RWPE2 (cell line): ENCODE data around the gene CRTC3.

Source experiments
- ATAC-seq: fragments of 200-7000 bp; cut with Tn5 transposase; 3 replicates; pipeline ENCODE4 v1.9.1; 2021; ENCODE audit warnings: low read depth
- DNase-seq: peaks from one replicate; pipeline ENCODE4 v3.0.0-alpha.2; 2020; ENCODE audit warnings: low spot score
- H3K27ac ChIP-seq: fragments of 450-650 bp; 2 replicates; pipeline ENCODE4 v1.5.1; 2017; ENCODE audit warnings: mild to moderate bottlenecking; ENCODE audit not compliant: poor library complexity, severe bottlenecking
- H3K27me3 ChIP-seq: fragments of 250-450 bp; sonication (Bioruptor Pico); 2 replicates; pipeline ENCODE4 v1.5.1; 2021; ENCODE audit warnings: mild to moderate bottlenecking, moderate library complexity; ENCODE audit not compliant: insufficient read depth, poor library complexity, severe bottlenecking
- H3K36me3 ChIP-seq: fragments of 250-450 bp; sonication (Bioruptor Pico); 2 replicates; pipeline ENCODE4 v1.5.1; 2020; ENCODE audit warnings: low read depth, mild to moderate bottlenecking, moderate library complexity
- H3K4me1 ChIP-seq: fragments of 250-450 bp; sonication (Bioruptor Pico); 2 replicates; pipeline ENCODE4 v1.5.1; 2021; ENCODE audit warnings: mild to moderate bottlenecking, moderate library complexity; ENCODE audit not compliant: insufficient read depth, poor library complexity, severe bottlenecking
- H3K4me3 ChIP-seq: fragments of 250-450 bp; sonication (Bioruptor Pico); 2 replicates; pipeline ENCODE4 v1.5.1; 2021; ENCODE audit warnings: mild to moderate bottlenecking, moderate library complexity; ENCODE audit not compliant: severe bottlenecking
- H3K9me3 ChIP-seq: fragments of 250-450 bp; sonication (Bioruptor Pico); 2 replicates; pipeline ENCODE4 v1.5.1; 2021; ENCODE audit warnings: mild to moderate bottlenecking, moderate library complexity; ENCODE audit not compliant: severe bottlenecking
- TF ChIP-seq, protein P1 (sequence below): fragments of 450-650 bp; IDR thresholded peaks from one replicate; pipeline ENCODE4 v1.5.1; 2017; ENCODE audit warnings: mild to moderate bottlenecking, moderate library complexity; ENCODE audit not compliant: poor library complexity, severe bottlenecking

The CRTC3 gene

DNA sequence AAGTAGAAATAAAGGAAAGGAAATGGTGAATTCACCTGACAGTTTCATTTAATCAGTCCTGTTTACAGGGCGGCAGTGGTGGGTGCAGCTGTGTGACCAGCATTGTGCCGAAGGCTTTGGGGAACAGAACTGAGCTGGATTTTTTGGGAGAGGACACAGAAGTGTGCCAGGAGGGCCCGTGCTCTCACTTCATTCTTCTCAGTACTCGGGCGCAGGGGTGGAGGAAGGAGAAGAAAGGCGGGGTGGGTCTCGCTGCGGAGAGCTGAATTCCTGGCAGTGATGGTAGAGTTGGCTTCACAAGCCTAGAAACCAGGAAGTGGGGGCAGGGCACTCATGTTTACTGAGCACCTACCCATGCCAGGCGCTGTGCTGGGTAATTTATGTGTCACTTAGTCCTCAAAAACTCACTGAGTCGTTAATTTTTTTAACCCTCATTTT is 64.6 kb downstream of the CRTC3 start:
- H3K36me3 ChIP-seq: peaks cover 13% of the 10 kb centered on the region
- H3K4me3 ChIP-seq: no peak overlapping the region
- no peaks in the 10 kb centered on the region for H3K27me3 ChIP-seq
- peak overlapping the region; percentile 64 for H3K27ac ChIP-seq
- ATAC-seq (peak; percentile 73), DNase-seq (peak; percentile 83)
- no peaks in the 10 kb centered on the region for H3K9me3 ChIP-seq
- TF ChIP-seq, protein P1, sequence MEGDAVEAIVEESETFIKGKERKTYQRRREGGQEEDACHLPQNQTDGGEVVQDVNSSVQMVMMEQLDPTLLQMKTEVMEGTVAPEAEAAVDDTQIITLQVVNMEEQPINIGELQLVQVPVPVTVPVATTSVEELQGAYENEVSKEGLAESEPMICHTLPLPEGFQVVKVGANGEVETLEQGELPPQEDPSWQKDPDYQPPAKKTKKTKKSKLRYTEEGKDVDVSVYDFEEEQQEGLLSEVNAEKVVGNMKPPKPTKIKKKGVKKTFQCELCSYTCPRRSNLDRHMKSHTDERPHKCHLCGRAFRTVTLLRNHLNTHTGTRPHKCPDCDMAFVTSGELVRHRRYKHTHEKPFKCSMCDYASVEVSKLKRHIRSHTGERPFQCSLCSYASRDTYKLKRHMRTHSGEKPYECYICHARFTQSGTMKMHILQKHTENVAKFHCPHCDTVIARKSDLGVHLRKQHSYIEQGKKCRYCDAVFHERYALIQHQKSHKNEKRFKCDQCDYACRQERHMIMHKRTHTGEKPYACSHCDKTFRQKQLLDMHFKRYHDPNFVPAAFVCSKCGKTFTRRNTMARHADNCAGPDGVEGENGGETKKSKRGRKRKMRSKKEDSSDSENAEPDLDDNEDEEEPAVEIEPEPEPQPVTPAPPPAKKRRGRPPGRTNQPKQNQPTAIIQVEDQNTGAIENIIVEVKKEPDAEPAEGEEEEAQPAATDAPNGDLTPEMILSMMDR: no peak
- H3K4me1 ChIP-seq: peaks cover 33% of the 10 kb centered on the region

DNA sequence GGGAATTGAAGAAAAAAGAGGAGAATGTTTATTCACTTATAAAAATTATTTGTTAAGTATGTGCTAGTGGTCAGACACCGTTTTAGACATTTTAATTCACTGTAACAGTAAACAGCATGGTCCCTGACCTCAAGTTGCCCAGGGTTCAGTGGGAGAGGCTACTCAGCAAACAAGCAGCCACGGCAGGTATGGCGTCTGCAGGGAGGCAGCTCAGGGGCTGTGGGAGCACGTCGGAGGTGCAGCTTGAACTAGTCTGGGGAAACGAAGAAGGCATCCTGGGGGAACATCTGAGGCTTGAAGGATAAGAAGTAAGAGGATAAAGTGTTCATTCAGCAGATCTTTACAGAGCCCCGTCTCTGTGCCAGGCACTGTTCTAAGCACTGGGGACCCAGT is 66.0 kb downstream of the CRTC3 start:
- Histone ChIP-seq H3K36me3 (peaks cover 16% of the 10 kb centered on the region), H3K4me1 (peaks cover 33% of the 10 kb centered on the region), H3K27ac (no peak overlapping the region), H3K27me3 (no peaks in the 10 kb centered on the region), H3K9me3 (no peaks in the 10 kb centered on the region), H3K4me3 (no peak overlapping the region)
- DNase-seq (no peak), ATAC-seq (no peak)
- TF ChIP-seq, protein P1: no peak

DNA sequence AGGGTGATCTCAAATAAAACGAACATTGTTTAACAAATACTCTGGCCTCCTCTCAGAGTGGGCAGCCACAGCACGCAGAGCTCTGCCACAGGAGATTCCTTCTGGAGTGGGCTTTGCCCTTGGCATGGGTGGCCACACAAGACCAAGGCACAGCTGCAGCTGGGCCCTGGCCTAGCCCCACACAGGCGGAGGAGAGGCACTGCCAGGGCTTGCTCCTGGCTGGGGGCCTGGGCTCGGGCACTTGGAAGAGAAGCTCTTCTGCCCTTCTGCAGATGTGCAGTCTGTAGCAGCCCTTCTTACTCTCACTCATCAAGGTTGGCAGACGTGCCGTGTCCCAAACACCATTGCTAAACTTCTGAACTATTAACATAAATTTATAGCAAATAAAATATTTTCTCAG is 67.2 kb downstream of the CRTC3 start:
- H3K27ac ChIP-seq: no peak overlapping the region
- DNase-seq (no peak), ATAC-seq (no peak)
- H3K36me3 ChIP-seq: peaks cover 16% of the 10 kb centered on the region
- no peak overlapping the region for H3K4me3 ChIP-seq
- no peaks in the 10 kb centered on the region for H3K9me3 ChIP-seq
- H3K4me1 ChIP-seq: peaks cover 28% of the 10 kb centered on the region
- TF ChIP-seq, protein P1: no peak
- no peaks in the 10 kb centered on the region for H3K27me3 ChIP-seq

DNA sequence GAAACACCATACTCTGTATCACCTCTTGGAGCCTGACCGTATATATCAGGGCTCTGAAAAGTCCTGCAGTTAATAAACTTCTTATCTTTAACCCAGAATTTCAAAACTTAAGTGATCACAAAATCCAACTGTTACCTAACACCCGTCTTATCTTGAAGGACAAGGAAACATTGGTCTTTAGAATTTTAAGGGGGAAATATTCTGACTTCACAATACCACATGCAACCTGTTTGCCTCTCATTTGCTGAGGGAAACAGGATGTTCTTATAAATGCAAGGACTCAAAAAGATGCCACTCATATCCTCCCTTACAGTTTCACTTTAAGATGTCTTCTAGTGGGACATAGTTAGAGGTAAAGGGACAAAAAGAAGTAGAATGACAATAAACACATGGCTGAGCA is 67.9 kb downstream of the CRTC3 start:
- peaks cover 22% of the 10 kb centered on the region for H3K4me1 ChIP-seq

DNA sequence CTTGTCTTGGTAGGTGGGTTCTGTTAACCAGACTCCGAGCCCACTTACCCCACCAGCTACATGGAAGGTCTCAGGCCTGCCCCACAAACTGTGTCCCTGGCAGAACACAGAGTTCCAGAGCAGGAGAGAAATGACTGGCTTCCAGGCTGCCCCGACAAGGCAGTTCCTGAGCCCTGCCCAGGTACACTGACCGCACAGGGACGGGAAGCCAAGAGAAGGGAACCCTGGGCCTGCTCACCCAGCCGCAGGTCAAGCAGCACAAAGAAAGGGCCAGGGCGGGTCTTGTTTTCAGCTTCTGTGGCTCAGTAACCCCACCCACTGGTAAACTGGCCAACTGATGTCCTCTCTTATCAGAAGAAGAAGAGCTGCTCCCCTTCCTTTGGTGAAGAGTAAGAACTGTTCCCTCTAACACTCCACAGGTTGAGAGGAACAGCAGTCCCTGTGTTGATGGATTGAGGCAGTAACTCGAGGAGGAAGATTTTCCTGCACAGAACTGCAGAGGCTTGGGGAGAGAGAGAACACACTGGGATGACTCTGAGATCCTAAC is 68.4 kb downstream of the CRTC3 start:
- DNase-seq: no peak
- Histone ChIP-seq H3K9me3 (no peaks in the 10 kb centered on the region), H3K4me1 (peaks cover 16% of the 10 kb centered on the region), H3K4me3 (no peak overlapping the region), H3K27me3 (no peaks in the 10 kb centered on the region), H3K36me3 (peaks cover 22% of the 10 kb centered on the region), H3K27ac (no peak overlapping the region)
- TF ChIP-seq, protein P1: peak; percentile 36
- no peak for ATAC-seq

More for the DNA sequence above, 67.9 kb downstream of the CRTC3 start:
- H3K27me3 ChIP-seq: no peaks in the 10 kb centered on the region
- TF ChIP-seq, protein P1: no peak
- DNase-seq (no peak), ATAC-seq (no peak)
- H3K9me3 ChIP-seq: no peaks in the 10 kb centered on the region
- no peak overlapping the region for H3K27ac ChIP-seq
- H3K4me3 ChIP-seq: no peak overlapping the region
- peaks cover 20% of the 10 kb centered on the region for H3K36me3 ChIP-seq
